ENCODE data around the gene RNU7-1.
"Not testable (repeated sequence)": the region's sequence is repeated elsewhere in the genome, so short reads cannot be mapped to it uniquely, and the experiment has no call there.

Gene RNU7-1

GRCh38 chr12:6943722-6944380, at the start of gene RNU7-1, which contains the start of gene C12orf57:
TSS of gene RNU7-1 (plus strand) at chr12:6943816.
TSS of gene C12orf57 (plus strand) at chr12:6944022. CDS start at chr12:6944122, 100 bp downstream.
- peak; percentile 100 for DNase-seq

DNA sequence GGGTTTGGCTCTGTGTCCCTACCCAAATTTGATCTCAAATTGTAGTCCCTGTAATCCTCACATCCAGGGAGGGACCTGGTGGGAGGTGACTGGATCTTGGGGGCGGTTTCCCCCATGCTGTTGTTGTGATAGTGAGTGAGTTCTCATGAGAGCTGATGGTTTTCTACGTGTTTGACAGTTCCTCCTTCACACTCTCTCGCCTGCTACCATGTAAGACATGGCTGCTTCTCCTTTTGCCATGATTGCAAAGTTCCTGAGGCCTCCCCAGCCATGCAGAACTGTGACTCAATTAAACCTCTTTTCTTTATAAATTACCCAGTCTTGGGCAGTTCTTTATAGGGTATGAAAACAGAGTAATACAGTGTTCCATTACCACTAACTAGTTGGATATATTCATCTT, 49.3 kb upstream of the RNU7-1 start:
- no peak for DNase-seq

DNA sequence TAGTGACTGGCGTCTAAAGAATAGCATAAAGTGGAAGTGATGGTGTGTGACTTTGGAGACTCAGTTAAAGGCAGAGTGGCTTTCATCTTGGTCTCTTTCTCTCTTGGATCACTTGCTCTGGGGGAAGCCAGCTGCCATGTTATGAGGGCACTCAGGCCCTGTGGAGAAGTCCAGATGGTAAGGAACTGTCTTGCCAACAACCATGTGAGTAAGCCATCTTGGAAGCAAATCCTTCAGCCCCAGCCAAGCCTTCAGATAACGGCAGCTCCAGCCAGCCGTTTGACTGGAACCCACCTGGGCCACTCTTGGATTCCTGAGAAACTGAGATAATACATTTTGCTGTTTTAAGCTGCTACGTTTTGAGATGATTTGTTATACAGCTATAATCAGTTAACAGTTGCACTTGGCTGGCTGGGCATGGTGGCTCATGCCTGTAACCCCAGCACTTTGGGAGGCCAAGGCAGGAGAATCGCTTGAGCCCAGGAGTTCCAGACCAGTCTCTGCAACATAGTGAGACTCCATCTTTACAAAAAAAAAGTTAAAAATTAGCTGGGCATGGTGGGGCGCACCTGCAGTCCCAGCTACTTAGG, 46.7 kb upstream of the RNU7-1 start:
- peak; percentile 72 for DNase-seq

GRCh38 chr12:6899427-6899826, 44.2 kb upstream of the RNU7-1 start:
- DNase-seq: no peak

GRCh38 chr12:6899837-6900519, 43.6 kb upstream of the RNU7-1 start:
- peak; percentile 58 for DNase-seq

DNA sequence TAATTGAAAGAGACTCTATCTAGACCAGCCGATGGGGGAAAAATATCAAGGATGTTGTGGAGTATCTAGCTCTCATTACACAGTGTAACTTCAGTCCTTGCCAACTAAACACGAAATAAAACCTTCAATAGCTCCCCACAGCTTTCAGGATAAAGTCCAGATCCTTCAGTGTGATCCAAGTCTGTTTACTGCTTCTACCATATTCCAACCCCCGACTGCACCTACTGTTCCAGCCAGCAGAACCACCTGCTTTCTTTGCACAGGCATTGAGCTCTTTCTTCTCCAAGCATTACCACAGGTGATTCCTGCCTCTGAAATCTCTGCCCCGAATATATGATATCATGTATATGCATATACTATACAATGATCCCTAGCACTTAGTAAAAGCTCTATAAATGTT, 41.2 kb upstream of the RNU7-1 start:
- no peak for DNase-seq

GRCh38 chr12:6903722-6904121, 39.9 kb upstream of the RNU7-1 start:
- no peak for DNase-seq

DNA sequence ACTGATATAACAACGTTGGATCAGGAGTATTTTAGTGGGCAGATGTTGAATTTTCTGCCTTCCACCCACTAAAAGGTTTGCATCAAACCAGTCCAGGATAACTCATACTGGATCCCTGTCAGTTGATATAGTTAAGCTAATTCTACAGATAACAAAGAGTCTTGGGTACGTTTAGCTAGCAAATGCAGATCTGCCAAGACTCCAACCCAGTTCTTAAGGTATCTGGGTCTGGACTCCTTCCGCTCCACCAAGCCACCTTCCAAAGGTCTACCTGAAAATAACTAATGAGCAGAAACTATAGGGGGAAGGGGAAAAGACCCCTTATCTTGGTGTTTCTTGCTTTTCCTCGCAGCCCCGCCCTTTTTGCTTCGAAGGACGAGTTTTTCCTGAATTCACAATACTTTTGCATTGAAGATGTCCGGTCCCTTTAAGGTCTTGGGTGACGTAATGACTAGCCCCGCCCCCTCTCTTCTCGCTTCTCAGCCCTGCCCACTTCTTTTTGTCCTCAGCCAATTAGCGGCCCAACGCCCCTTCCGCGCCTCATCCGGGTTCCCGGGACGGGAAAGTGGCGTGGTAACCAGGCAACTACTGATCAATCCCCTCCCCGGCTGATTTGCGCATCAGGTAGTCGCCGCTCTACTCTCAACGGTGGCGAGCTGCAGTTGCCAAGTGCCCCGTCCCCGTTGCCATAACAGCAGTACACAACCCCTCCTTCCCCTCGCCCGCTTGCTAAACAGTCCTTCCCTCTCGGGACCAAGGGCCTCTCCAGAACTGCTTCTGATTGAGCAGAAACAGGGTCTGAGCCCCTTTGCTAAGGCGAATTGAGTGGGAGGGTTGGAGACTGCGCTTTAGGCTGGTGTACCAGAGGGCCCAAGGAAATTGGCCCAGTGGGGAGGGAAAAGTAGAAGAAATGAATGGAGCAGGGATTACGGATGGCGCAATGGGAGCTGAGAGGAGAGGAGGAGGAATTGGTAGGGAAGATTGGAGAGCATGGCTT, 39.0 kb upstream of the RNU7-1 start, which contains the start of gene LRRC23:
Gene LRRC23, plus strand, starts transcription at position 543 of the 997 bp plus-strand sequence. CDS start 812 bp downstream, outside the sequence.
- peak; percentile 100 for DNase-seq

GRCh38 chr12:6905414-6906040, 38.1 kb upstream of the RNU7-1 start:
- DNase-seq: no peak

DNA sequence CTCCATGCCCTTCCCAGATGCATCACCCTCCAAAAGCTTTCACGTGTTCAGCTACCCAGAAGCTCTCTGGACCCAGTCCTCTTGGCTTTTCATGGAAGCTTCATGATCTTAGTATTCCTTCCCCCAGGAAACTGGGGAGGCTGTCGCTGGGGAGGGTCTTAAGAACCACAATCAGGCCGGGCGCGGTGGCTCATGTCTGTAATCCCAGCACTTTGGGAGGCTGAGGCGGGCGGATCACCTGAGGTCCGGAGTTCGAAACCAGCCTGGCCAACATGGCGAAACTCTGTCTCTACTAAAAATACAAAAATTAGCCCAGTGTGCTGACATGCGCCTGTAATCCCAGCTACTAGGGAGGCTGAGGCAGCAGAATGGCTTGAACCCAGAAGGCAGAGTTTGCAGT, 35.5 kb upstream of the RNU7-1 start:
- DNase-seq: not testable (repeated sequence)

DNA sequence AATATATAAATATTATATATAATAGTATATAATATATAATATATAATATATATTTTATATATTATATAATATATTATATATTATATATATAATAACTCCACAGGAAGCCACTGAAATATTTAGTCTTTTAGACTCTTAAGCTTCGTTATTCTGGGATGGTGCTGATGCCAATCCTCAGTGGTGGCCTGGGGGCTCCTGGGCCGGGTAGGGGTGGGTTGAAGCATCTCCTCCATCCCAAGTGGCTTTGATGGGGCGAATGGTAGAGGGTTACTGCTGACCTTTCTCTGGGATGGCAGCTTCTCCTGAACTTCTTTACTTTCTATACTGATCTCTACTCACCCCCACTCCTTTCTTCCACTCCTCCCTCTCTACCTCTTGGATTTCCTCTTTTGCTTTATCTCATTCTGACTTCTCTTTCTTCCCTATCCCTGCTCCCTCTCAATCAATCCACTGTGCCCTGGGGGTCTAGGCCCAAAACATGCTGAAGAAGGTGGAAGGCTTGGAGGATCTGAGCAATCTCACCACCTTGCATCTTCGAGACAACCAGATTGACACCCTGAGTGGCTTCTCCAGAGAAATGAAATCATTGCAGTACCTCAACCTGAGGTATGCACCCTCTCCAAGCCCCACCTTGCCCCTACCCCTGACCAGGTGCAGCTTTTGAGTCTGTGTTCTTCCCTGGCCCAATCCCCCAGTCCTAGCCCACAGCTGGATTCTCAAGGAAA, 34.0 kb upstream of the RNU7-1 start:
- no peak for DNase-seq

- no peak for DNase-seq
These were observed 31.3 kb upstream of the RNU7-1 start for GRCh38 chr12:6912164-6912935.

GRCh38 chr12:6914246-6914946, 29.2 kb upstream of the RNU7-1 start, which contains the start of gene ENO2:
TSS of gene ENO2 (plus strand) at chr12:6914580. CDS start at chr12:6915833, 1,253 bp downstream.
- DNase-seq: peak; percentile 99

- peak; percentile 96 for DNase-seq
These were observed 28.4 kb upstream of the RNU7-1 start for GRCh38 chr12:6914947-6915788.

GRCh38 chr12:6915789-6916285, 27.8 kb upstream of the RNU7-1 start:
- DNase-seq: no peak

GRCh38 chr12:6916426-6917200, 27.0 kb upstream of the RNU7-1 start:
- no peak for DNase-seq

DNA sequence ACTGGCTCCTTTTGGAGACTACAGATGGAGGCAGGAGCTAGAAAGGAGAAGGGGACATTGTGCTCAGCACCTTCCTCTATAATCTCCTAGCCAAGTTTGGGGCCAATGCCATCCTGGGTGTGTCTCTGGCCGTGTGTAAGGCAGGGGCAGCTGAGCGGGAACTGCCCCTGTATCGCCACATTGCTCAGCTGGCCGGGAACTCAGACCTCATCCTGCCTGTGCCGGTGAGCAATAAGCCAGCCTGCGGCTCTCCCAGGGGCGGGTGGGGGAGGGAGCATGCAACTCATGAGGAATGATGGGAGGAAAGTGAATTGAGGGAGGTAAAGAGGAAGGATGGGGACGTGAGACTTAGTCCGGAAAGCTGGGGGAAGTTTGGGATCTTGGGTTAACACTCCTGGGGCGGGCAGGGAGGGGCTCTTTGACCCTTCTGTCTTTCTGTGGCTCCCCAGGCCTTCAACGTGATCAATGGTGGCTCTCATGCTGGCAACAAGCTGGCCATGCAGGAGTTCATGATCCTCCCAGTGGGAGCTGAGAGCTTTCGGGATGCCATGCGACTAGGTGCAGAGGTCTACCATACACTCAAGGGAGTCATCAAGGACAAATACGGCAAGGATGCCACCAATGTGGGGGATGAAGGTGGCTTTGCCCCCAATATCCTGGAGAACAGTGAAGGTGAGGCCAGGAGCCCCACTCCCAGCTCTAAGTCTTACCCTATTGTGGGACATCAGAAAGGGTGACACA, 26.0 kb upstream of the RNU7-1 start:
- DNase-seq: no peak

Data from NCI-H2171 treated with DMSO at 0.1 percent for 48 hours (cell line).